ENCODE data around the gene MGAT5. TPM values are rescaled to one million over a fixed set of nuclear protein-coding genes. Genes with fewer than 3 reads are reported as not detected.

Gene MGAT5
- total RNA-seq, 1 experiment from 2014 or later = 22.1 TPM

GRCh38 chr2:134244587-134244986, 9.3 kb upstream of the MGAT5 start:
- Mint-ChIP-seq H3K27me3 (ENCODE audit: insufficient read depth, unreplicated experiment) (no peaks in the 10 kb centered on the region), H3K9me3 (ENCODE audit: unreplicated experiment) (no peaks in the 10 kb centered on the region), H3K4me1 (ENCODE audit: low read depth, unreplicated experiment) (peaks cover 7% of the 10 kb centered on the region), H3K27ac (ENCODE audit: unreplicated experiment) (no peak overlapping the region), H3K4me3 (ENCODE audit: unreplicated experiment) (no peak overlapping the region), H3K36me3 (ENCODE audit: insufficient read depth, unreplicated experiment) (no peaks in the 10 kb centered on the region)
- CTCF ChIA-PET = interaction anchor here (0.6 to 2.8 kb wide), 6 partner anchors 16 to 358 kb away, joined by 4 to 22 read pairs (median 6); no protein-coding TSS in a partner anchor
- BruUV-seq (replicated peaks) = no TSS peak
- POLR2A ChIA-PET = no interaction called here
- TF ChIP-seq, protein P1, sequence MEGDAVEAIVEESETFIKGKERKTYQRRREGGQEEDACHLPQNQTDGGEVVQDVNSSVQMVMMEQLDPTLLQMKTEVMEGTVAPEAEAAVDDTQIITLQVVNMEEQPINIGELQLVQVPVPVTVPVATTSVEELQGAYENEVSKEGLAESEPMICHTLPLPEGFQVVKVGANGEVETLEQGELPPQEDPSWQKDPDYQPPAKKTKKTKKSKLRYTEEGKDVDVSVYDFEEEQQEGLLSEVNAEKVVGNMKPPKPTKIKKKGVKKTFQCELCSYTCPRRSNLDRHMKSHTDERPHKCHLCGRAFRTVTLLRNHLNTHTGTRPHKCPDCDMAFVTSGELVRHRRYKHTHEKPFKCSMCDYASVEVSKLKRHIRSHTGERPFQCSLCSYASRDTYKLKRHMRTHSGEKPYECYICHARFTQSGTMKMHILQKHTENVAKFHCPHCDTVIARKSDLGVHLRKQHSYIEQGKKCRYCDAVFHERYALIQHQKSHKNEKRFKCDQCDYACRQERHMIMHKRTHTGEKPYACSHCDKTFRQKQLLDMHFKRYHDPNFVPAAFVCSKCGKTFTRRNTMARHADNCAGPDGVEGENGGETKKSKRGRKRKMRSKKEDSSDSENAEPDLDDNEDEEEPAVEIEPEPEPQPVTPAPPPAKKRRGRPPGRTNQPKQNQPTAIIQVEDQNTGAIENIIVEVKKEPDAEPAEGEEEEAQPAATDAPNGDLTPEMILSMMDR (IDR thresholded peaks at IDR 0.05; ENCODE audit: insufficient read depth in 1 of 2, low read depth in 1 of 2, low read length in 1 of 2, severe bottlenecking in 1 of 2, unreplicated experiment in 1 of 2) = no peak
- no peak for DNase-seq
- no peak overlapping the region for H3K4me3 ChIP-seq (ENCODE audit: low read depth, low read length)
- H3K4me1 ChIP-seq = no peaks in the 10 kb centered on the region
- intact Hi-C loops (cut with micrococcal nuclease; ENCODE audit: unreplicated experiment) = no loop called here
- no peaks in the 10 kb centered on the region for H3K9me3 ChIP-seq
- H3K27me3 ChIP-seq (replicated peaks; ENCODE audit: control insufficient read depth, insufficient read depth, low read length) = no peaks in the 10 kb centered on the region
- H3K36me3 ChIP-seq (ENCODE audit: control insufficient read depth, insufficient read depth, low read length) = no peaks in the 10 kb centered on the region; the same call in 1 of the 2 replicates

- H3K27ac Mint-ChIP-seq (ENCODE audit: unreplicated experiment) = no peak overlapping the region
- no peaks in the 10 kb centered on the region for H3K9me3 Mint-ChIP-seq (ENCODE audit: unreplicated experiment)
- no peaks in the 10 kb centered on the region for H3K27me3 Mint-ChIP-seq (ENCODE audit: insufficient read depth, unreplicated experiment)
- peak; percentile 68 to 81 for DNase-seq
- Histone ChIP-seq H3K9me3 (no peaks in the 10 kb centered on the region), H3K27me3 (replicated peaks; ENCODE audit: control insufficient read depth, insufficient read depth, low read length) (no peaks in the 10 kb centered on the region), H3K4me1 (no peaks in the 10 kb centered on the region), H3K36me3 (ENCODE audit: control insufficient read depth, insufficient read depth, low read length) (no peaks in the 10 kb centered on the region), H3K4me3 (ENCODE audit: low read depth, low read length) (no peak overlapping the region)
- CTCF ChIA-PET = interaction anchor here (0.6 to 2.8 kb wide), 7 partner anchors 17 to 361 kb away, joined by 4 to 22 read pairs (median 6); no protein-coding TSS in a partner anchor
- intact Hi-C loops (cut with micrococcal nuclease; ENCODE audit: unreplicated experiment) = loop anchor here (1.0 kb wide), 4 partner anchors 17 to 359 kb away; no protein-coding TSS in a partner anchor
- H3K4me1 Mint-ChIP-seq (ENCODE audit: low read depth, unreplicated experiment) = peaks cover 7% of the 10 kb centered on the region
- H3K36me3 Mint-ChIP-seq (ENCODE audit: insufficient read depth, unreplicated experiment) = peaks cover 5% of the 10 kb centered on the region
- H3K4me3 Mint-ChIP-seq (ENCODE audit: unreplicated experiment) = no peak overlapping the region
- TF ChIP-seq, protein P1 (IDR thresholded peaks at IDR 0.05; ENCODE audit: insufficient read depth in 1 of 2, low read depth in 1 of 2, low read length in 1 of 2, severe bottlenecking in 1 of 2, unreplicated experiment in 1 of 2) = peak; percentile 78 to 85
- POLR2A ChIA-PET = no interaction called here
- no TSS peak for BruUV-seq (replicated peaks)
These were observed 8.4 kb upstream of the MGAT5 start for GRCh38 chr2:134245340-134245984.

DNA sequence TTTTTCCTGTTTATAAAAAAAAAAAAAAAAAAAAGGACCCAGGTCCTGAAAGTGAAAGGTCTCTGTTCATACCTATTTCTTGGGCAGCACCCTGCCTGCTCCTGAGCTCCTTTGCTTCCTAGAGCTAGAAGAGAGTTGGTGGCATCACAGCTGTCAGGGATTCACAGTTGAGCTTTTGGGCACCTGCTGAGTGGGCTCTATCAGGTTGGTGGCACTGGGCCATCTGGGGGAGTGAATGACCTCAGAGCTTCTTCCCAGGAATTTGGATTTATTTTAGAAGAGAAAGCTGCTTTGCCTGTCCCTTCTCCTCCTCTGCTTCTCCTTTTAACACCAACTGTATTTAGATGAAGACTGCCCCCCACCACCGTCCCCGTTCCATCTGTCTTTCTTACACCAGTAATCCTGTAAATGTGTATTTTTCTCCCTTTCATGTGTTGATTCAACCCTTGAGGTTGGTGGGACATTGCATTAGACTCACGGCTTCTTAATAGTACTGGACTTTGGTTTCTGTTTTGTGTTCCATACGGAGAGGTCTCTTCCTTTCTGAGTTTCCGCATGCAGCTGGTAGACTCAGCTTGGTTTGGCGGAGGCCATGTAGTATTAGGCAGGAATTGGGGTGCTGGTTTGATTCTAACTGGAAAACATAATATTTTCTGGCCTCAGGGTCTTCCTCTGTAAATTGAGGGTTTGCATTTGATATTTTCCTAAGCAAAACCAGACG, 7.6 kb upstream of the MGAT5 start:
- Histone ChIP-seq H3K9me3 (no peaks in the 10 kb centered on the region), H3K36me3 (ENCODE audit: control insufficient read depth, insufficient read depth, low read length) (no peaks in the 10 kb centered on the region), H3K27me3 (replicated peaks; ENCODE audit: control insufficient read depth, insufficient read depth, low read length) (no peaks in the 10 kb centered on the region), H3K4me3 (ENCODE audit: low read depth, low read length) (no peak overlapping the region), H3K4me1 (no peaks in the 10 kb centered on the region)
- TF ChIP-seq, protein P1 (IDR thresholded peaks at IDR 0.05; ENCODE audit: insufficient read depth in 1 of 2, low read depth in 1 of 2, low read length in 1 of 2, severe bottlenecking in 1 of 2, unreplicated experiment in 1 of 2) = no peak
- CTCF ChIA-PET = interaction anchor here (1.8 to 2.8 kb wide), 2 partner anchors 128 to 165 kb away, joined by 10 to 22 read pairs; no protein-coding TSS in a partner anchor
- no TSS peak for BruUV-seq (replicated peaks)
- H3K27me3 Mint-ChIP-seq (ENCODE audit: insufficient read depth, unreplicated experiment) = no peaks in the 10 kb centered on the region
- POLR2A ChIA-PET = no interaction called here
- H3K27ac Mint-ChIP-seq (ENCODE audit: unreplicated experiment) = no peak overlapping the region
- intact Hi-C loops (cut with micrococcal nuclease; ENCODE audit: unreplicated experiment) = no loop called here
- H3K4me3 Mint-ChIP-seq (ENCODE audit: unreplicated experiment) = no peak overlapping the region
- peaks cover 5% of the 10 kb centered on the region for H3K36me3 Mint-ChIP-seq (ENCODE audit: insufficient read depth, unreplicated experiment)
- no peak for DNase-seq
- no peaks in the 10 kb centered on the region for H3K9me3 Mint-ChIP-seq (ENCODE audit: unreplicated experiment)
- H3K4me1 Mint-ChIP-seq (ENCODE audit: low read depth, unreplicated experiment) = peaks cover 7% of the 10 kb centered on the region

Measured in Caco-2 (cell line).